Measurements from ENCODE around the gene ZBTB16.

- TF ChIP-seq CTCF (conservative IDR thresholded peaks at IDR 0.05) (no peak), EZH2 (IDR thresholded peaks at IDR 0.05; ENCODE audit: low read depth) (no peak)
Observed at GRCh38 chr11:114137838-114138237, 78.3 kb downstream of the ZBTB16 start.
